ENCODE measurements around the gene SCAMP3.

The SCAMP3 gene

DNA sequence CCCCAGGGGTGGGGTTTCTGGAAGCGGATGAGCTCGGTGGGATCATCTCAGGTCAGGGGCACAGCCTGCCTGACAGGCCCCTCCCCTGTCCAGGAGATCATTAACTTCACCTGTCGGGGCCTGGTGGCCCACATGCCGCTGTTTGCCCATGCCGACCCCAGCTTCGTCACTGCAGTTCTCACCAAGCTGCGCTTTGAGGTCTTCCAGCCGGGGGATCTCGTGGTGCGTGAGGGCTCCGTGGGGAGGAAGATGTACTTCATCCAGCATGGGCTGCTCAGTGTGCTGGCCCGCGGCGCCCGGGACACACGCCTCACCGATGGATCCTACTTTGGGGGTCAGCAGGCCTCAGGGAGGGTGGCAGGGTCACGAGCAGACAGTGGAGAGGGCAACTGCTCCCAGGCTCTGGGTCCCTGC lies 23.5 kb upstream of the SCAMP3 start:
- no peak for DNase-seq (ENCODE audit: low read depth in 2 of 3, low spot score in 1 of 3)

DNA sequence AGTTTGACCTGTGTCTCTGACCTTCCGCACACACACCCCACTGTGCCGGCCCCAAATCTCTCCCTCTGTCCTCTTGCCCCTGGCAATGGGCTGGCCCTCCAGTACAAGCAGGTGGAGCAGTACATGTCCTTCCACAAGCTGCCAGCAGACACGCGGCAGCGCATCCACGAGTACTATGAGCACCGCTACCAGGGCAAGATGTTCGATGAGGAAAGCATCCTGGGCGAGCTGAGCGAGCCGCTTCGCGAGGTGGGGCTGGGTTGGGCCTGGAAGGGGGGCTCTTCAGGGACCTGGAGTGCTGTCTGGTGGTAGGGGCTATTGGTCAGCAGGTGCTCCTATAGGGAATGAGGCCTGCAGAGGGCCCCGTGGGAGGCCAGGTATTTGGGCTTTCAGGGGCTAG lies 22.9 kb upstream of the SCAMP3 start:
- no peak for DNase-seq (ENCODE audit: low read depth in 2 of 3, low spot score in 1 of 3)

DNA sequence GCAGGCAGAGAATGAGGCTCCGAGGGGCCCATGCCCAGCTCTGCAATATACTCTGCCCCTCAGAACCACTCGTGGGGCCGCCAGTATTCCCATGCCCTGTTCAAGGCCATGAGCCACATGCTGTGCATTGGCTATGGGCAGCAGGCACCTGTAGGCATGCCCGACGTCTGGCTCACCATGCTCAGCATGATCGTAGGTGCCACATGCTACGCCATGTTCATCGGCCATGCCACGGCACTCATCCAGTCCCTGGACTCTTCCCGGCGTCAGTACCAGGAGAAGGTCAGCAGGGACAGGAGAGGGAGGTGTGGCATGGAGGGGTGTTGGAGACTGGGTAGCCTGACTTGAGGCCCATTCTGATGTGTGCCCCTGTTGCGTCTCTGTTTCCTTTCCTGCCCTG lies 22.3 kb upstream of the SCAMP3 start:
- no peak for DNase-seq (ENCODE audit: low read depth in 2 of 3, low spot score in 1 of 3)

DNA sequence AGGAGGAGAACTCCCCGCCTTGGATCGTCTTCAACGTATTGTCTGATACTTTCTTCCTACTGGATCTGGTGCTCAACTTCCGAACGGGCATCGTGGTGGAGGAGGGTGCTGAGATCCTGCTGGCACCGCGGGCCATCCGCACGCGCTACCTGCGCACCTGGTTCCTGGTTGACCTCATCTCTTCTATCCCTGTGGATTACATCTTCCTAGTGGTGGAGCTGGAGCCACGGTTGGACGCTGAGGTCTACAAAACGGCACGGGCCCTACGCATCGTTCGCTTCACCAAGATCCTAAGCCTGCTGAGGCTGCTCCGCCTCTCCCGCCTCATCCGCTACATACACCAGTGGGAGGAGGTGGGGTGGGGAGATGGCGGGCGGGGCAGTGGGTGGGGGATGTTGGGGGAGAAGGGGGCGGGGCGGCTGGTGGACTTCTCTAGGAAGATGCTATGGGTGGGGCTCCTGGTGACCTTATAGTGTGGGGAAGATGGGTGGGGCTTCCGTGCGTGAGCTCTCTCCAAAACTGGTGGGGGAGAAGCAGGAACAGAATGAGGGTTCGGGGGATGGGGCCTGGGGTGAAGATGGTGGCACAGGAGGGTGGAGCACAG lies 20.4 kb upstream of the SCAMP3 start:
- DNase-seq (ENCODE audit: low read depth in 2 of 3, low spot score in 1 of 3) = no peak

DNA sequence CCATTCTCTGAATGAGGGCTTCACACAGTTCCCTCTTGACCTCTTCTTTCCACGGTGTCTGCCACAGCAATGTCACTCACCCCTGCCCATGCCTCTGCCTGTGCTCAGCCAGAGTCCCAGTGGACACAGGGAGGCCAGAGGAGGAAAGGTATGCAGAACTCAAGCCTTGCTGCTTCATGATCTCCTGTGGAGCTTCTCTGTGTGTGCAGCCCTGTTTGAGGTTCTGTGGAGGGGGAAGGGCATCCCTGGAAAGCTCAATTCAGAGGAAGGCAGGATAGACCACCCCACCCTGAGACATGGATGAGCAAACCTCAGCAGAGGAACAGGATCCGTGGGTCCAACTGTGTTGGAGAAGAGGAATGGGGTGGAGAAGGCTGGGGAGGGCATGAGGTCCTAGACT lies 17.1 kb upstream of the SCAMP3 start:
- no peak for DNase-seq (ENCODE audit: low read depth in 2 of 3, low spot score in 1 of 3)

DNA sequence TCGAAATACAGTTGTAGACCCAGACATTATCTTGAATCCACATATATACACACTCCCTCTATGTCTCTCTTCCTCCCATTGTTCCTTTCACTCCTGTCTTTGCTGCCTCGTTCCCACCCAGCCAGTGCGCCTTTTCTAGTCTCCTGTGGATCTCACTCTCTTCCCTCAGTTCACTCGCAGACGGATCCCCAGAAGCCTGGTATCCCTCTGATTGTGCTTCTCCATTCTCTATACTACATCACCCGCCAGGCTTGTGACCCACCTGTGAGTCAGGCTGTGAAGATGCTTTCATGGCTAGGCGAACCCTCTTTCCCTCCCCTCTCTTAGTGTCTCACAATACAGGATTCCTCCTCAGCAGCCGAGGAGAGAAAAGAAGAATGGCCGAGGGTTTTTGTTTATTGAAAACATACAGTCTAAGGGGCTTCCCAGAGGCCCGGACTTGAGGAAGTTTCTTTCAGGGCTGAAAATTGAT lies 16.6 kb upstream of the SCAMP3 start:
- DNase-seq (ENCODE audit: low read depth in 2 of 3, low spot score in 1 of 3) = no peak

DNA sequence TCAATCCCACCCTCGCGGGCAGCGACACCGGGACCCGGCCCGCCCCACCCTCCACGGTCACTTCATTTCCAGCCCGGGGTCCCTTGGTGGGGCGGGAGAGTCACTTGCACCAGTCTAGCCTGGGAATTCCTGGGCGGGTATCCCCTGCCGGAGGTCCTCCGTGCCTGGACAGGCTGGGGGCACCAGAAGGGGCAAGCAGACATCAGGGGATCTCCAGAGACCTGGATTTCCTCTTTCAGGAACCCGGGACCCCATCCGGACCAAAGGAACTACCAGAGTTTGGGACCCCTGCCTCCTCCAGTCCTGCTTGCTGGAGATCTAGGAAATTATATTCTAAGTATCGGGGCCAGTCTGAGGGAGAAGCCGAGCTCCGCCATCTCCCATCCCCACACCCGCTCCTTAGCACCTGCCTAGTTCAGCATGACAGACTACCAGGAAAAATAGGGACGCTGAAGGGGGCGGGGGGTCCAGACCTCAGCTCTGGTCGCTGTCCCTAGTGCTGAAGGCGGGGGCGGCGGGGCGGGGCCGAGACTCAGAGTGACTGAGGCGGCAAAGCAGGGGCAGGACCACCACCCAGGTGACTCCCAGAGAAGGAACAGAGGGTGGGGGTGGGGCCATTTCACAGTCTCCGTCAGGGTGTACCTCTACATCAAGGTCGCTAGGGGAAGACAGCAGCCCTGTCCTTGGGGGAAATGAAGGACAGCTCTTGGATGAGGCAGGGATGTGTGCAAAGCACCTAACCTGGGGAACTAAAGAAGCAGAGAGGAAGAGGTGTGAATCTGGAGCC lies 15.9 kb upstream of the SCAMP3 start:
- DNase-seq (ENCODE audit: low read depth in 2 of 3, low spot score in 1 of 3) = peak; percentile 54 to 82 (median 63)

DNA sequence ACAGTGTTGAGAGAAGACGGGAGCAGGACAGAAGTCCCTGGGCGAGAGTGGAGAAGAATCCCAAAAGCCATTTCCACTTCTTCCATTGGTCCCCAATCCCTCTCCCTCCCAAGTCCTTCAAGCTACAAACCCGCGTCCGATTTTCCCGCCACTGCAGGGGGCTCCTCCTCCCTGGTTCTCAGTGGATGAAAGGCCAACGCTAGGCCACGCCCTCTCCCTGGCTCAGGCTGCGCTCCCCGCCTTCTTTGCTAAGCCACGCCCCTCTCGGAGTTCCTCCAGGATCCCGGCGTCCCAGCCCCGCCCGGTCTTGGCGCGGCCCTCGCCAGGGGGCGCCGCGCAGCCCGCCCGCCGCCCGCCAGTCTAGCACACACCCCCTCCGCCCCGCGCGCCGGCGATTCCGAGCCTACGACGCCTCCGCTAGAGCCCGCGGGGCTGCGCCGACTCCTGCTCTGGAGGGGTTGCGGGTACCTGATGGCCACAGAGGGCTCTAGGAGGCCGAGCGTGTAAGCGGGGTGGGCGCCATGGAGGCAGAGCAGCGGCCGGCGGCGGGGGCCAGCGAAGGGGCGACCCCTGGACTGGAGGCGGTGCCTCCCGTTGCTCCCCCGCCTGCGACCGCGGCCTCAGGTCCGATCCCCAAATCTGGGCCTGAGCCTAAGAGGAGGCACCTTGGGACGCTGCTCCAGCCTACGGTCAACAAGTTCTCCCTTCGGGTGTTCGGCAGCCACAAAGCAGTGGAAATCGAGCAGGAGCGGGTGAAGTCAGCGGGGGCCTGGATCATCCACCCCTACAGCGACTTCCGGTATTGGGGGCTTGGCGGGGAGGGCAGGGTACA lies 15.1 kb upstream of the SCAMP3 start, which contains the start of gene HCN3:
HCN3 (plus strand) TSS at position 394 of the 832 bp plus-strand sequence; CDS start at position 522, 128 bp downstream.
- DNase-seq (ENCODE audit: low read depth in 2 of 3, low spot score in 1 of 3) = peak; percentile 91 to 97 (median 96)

DNA sequence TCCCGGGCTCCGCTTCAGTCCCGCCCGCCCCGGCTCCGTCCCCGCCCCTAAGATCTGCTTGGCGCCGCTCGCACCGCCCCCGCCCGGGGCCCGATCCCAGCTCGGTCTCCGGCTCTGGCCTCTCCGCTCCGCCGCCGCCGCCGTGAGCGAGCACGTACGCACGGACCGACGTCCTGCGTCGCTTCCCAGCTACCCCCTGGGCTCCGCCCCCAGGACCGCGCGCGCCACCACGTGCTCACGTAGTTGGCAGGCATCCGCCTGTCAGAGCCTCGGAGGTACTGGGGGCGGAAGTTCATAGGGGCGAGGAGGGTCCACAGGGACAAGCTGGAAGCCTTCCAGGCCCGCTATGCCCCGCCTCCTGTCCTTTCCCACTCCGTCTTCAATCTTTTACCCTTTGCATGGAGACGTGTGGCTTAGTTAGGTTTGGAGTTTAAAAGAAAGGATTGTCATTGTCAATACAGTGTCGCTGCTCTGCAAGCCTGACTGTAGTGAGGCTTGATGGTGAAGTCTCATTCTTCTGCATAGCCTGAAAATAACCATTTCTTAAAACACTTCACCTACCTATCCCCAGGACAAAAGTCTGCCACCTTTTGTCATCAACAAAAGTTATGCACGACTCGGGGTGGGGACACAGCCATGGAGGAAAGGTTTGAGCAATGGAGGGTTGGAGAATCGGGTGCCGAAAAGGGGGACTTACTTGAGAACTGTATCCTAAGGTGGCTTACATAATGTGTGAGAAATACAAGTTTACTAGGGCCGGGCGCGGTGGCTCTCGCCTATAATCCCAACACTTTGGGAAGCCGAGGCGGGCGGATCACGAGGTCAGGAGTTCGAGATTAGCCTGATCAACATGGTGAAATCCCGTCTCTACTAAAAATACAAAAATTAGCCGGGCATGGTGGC lies 11.4 kb upstream of the SCAMP3 start, which contains the start of gene CLK2:
CLK2 (minus strand) TSS at position 162 of the 903 bp plus-strand sequence. CDS start 2,527 bp downstream, outside the sequence.
- DNase-seq (ENCODE audit: low read depth in 2 of 3, low spot score in 1 of 3) = peak; percentile 91 to 98 (median 93)

DNA sequence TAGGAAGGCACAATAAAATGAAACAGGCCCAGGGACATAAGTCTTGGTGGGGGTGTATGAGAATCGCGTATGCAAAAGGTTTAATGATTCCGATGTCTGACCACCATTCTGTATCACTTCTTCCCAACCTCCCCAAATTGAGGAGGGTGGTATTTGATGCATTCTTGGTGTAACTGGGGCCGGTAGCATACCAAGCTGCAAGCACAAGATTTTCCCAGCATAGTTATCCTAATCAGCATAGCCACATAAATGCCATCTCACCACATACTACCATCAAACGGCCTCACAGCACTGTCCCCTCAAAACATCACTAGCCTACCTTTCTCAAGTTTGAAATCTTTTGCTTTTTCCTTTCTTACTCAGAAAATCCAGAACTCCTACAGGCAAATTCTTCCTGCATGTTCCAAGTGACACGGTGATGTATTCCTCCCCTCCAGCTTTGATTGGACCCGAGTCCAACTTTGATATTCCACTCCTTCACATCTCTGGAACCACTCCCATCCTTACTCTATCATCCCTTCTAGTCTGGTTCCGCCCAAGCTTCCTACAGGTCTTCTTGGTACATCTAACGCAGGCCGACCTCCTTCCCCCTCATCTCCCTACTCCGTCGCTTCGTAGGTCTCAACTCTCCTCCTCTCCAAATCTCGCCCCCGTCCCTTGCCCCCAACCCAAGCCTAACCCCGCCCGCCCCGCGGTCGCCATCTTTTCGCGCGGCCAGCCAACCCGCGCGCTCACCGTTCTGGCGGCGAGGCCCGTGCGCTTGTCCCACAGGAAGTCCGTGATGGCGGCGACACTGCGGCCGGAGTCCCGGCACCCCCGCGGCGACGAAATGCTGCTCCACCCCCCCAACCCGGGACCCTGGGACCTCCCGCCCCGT lies 10.5 kb upstream of the SCAMP3 start:
- DNase-seq (ENCODE audit: low read depth in 2 of 3, low spot score in 1 of 3) = peak in 1 of 3 donors; percentile 46

DNA sequence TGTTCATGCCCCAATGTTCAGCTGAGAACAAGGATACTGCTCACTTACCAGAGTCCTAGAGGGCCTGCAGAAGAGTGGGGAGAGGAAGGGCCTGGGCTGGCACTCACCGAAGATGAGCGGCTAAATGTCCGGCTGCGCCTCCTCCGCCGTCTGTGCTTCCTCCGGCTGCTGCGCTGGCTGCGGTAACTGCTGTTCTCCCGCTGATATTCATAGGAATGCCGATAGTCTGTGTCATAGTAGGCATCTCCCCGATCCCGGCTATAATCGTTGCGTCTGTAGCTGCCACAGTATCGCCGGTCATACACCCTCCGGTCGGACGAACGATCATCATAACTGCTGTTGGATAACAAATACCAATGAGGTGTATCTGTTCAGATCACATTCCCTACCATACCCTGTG lies 7.2 kb upstream of the SCAMP3 start:
- no peak for DNase-seq (ENCODE audit: low read depth in 2 of 3, low spot score in 1 of 3)

DNA sequence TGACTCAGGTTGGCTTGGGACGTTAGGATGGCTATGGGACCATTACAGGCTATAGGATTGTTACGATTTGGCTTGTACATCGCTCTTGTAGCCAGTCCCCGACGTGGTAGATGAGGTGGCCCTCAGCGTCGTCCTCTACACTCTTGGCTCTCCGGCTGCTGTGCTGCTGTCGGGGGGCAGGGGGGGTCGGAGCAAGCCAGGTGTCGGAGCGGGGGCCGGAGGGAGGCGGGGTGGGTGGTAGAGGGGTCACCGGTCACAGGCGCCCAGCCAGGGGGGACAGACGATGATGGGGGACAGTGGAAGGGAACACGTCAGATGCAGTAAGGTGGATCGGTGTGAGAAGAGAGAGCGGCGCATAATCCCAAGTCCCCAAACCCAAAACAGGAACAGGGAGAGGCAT lies 6.5 kb upstream of the SCAMP3 start:
- DNase-seq (ENCODE audit: low read depth in 2 of 3, low spot score in 1 of 3) = no peak

DNA sequence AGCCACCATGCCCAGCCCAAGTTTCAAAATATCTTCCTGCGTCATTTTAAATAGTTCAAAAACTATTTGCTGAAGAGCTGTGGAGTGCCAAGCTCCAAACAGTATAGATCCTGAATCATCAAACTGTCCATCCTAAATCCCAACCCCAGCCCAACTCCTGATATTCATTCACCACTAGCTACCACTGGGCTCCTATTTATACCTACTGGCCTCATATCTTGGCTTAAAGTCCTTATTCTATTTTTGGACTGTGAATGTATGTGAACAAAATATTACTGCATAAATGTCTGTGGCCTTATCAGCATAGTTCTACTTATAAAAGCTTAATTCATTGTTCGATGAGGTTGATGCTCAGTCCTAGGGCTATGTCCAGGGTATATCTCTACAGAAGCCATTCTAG lies 5.2 kb upstream of the SCAMP3 start:
- DNase-seq (ENCODE audit: low read depth in 2 of 3, low spot score in 1 of 3) = no peak

DNA sequence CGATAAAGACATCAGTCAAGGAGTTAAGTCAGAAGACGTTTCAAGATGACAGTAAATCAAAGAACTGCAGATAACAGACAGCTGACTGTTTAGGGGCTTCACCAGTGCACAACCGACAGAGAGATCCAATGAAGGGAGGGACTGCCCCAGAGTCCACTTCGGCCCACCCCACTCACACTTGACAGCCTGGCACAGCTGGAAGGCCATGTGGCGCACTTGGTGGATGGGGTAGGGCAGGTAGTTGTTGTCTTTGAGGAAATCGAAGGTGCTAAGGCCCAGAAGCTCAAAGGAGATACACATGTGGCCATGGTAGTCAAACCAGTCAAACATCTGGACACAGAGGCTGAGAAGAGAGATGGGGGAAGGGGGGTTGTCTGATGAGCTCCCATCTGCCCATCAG lies 4.4 kb upstream of the SCAMP3 start:
- no peak for DNase-seq (ENCODE audit: low read depth in 2 of 3, low spot score in 1 of 3)

DNA sequence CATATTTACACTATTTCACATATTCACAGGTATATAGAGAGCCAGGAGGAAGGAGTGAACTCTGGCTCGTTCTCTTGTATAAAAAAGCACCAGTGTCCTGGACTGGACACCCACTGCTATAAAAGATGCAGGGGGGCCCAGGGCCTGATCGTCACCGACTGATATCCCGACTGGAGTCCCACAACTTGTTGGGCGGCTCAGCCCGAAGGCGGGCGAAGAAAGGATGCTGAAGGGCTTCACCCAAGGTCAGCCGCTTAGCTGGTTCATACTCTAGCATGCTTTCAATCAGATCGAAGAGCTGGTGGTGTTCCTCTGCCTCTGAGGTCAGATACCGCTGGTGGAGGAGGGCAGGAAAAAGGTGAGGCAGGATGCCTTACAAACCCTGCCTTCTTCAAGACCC lies 907 bp upstream of the SCAMP3 start:
- no peak for DNase-seq (ENCODE audit: low read depth in 2 of 3, low spot score in 1 of 3)

DNA sequence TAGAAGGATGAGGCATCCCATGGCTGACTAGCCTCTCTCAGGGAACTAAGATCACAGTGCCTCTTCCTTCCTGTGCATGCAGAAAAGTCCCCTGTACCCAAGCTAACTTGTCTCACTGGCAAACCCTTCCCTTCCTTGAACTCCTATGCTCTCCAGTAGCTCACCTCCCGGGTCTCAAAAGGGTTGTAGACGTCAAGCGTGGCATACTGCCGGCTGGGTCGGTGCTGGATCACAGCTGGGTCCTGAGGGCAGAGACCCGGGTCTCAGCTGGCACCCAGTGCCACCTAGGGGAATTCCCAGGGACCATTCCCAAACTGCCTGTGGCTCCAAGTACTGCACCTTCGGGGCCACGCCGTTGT lies 688 bp downstream of the SCAMP3 start:
- no peak for DNase-seq (ENCODE audit: low read depth in 2 of 3, low spot score in 1 of 3)

DNA sequence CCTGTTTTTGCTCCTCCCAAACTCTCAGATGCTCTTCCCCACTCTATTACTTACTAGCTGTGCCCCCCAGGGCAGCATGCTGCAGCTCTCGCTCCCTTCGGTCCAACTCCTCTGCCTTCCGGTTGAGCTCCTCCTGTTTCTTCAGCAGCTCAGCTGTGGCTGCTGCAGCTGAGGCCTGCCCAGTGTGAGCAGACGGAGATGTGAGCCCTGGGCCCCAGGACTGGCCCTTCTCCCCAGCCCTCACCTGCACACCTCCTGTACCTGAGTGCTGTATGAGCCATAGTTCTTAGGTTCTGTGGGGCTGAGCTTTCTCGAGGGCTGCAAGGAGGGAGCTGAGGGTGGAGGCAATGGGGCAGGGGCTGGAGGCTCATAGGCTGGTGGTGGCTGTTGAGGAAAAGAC lies 1.9 kb downstream of the SCAMP3 start:
- DNase-seq (ENCODE audit: low read depth in 2 of 3, low spot score in 1 of 3) = no peak

DNA sequence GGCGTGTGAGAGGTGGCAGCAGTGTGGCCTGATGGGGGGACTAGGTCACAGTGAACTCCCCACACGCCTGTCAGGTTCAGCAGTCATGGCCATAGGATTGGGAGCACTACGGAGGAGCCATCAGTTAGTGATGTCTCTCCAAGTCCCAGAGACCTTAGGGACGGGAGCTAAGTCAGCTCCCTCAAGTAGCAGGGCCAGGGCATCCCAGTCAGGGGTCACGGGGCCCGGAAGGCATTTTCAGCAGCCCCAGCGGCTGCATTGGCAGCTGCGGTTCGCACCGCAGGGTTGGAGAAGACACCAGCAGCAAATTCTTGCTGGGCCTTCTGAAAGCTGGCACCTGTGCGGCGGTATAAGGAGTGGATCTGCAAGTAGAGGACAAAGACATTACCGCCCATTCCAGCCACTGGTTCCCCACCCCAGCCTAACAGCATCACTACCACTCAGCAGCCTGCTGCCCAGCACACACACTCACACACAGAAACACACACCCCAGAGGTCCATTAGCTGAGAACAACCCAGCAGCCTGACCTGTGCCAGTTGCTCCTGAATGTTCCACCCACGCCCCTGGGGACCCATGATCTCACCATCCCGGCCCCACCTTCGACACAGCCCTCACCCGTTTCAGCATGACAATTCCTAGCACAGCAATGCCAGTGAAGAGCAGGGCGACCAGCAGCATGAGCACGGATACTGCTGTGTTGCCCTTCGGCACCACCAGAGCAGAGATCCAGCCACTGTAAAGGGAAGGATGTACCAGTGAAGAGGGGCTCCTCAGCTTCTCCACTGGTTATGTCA lies 5.9 kb downstream of the SCAMP3 start:
- DNase-seq (ENCODE audit: low read depth in 2 of 3, low spot score in 1 of 3) = no peak
